ENCODE measurements around the gene TOX2.

DNA sequence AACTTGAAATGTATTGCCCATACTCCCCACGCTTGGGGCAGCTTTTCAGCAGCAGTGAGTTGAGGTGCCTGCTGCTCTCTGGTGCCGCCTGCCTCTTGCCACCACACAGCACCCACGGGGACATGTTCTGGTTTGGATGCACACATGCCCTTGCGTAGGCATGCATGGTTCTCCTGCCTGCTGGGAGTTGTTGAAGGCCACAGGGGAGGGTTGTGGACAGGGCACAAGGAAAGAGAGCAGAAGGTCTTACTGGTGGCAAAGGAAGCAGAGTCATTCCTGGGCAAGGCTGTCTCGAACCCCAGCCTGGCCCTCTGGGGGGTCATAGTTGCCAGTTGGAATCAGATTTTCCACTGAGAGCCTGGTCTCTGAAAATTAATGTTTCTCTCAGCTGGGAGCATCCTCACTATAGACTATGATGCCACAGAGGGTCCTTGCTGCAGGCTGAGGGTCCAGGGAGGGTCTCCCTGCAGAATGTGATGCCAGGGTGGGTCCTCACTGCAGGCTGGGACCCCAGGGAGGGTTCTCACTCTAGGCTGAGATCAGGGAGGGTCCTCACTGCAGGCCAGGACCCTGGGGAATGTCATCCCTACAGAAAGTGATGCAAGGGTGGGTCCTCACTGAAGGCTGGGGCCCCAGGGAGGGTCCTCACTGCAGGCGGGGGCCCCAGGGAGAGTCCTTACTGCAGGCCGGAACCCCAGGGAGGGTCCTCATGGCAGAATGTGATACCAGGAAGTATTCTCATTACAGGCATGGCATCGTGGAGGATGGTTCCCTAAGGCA is 59.2 kb downstream of the TOX2 start:
- TF ChIP-seq ZNF384 (IDR thresholded peaks at IDR 0.05) (no peak), FOXA1 (IDR thresholded peaks at IDR 0.05) (no peak), FOXM1 (IDR thresholded peaks at IDR 0.05; ENCODE audit: borderline replicate concordance) (no peak), SP1 (IDR thresholded peaks at IDR 0.05) (no peak)
